ENCODE results near the gene P4HA2.

The P4HA2 gene

DNA sequence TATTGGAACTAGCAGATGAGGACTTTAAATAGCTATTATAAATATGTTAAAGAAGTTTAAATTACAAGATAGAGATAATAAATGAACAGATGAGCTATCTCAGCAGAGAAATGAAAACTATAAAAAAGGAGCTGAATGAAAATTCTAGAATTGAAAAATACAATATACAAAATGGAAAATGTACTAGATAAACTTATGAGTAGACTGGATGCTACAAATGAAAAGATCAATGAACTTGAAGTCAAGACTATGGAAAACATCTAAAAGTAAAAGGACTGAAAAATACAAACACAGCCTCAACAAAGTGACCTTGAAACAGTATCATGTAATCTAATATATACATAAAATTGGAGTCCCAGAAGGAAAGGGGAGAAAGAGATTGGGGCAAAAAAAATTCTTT, 19.2 kb upstream of the P4HA2 start:
- no peak for DNase-seq

DNA sequence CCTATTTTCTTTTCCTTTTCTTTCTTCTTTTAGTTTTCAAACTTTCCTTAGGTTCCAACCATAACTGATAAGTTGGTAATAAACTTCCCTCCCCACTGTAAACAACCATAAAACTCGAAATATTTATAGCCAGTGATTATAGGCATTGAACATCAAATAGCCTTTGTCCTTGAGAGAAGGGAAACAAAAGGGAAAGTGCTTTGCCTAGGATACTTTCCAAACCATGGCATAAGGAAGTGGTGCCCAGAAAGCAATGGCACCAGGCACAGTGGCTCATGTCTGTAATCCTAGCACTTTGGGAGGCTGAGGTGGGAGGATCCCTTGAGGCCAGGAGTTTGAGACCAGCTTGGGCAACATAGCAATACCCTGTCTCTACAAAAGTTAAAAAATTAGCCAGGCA, 17.9 kb upstream of the P4HA2 start:
- DNase-seq = no peak

DNA sequence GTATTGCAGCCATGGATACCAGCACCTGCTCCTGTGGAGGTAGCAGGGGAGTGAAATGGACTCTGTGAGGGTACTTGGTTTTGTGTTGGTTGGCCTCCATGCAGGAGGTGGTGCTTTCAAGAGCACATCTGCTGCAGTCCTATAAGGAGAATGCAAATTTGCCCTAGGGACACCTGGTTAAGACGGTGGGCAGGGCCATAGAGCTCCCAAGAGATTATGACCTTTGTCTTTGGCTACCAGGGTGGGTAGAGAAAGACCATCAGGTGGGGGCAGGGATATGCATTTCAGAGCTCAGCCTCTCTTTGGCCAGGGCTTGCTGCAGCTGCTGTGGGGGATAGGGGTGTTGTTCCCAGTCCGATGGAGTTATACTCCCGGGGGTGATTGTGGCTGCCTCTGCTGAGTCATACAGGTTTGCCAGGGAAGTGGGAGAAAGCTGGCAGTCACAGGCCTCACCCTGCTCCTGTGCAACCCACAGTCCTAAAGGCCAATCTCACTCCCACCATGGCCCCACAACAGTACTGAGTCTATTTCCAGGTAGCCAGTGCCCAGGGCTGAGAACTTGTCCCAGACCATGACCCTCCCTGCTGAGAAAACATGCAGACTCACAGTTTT, 15.8 kb upstream of the P4HA2 start:
- no peak for DNase-seq

DNA sequence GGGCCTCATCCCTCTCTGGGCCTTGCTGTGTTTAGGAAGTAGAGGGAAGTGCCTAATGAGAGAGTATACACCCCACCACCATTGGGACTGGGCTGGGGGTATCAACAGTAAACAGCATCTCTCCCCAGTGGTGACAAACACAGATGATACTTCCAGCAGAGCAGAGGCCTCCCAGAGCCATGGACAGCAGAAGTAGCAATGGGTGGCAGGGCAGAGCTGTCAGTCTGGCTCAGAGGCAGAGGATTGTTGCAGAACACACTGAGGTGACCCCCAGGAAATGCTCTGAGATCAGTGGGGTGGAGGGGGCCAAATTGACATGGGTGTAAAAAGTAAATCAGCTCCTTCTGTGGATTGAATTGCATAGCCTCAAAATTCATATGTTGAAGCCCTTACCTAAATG, 12.1 kb upstream of the P4HA2 start:
- DNase-seq = no peak

DNA sequence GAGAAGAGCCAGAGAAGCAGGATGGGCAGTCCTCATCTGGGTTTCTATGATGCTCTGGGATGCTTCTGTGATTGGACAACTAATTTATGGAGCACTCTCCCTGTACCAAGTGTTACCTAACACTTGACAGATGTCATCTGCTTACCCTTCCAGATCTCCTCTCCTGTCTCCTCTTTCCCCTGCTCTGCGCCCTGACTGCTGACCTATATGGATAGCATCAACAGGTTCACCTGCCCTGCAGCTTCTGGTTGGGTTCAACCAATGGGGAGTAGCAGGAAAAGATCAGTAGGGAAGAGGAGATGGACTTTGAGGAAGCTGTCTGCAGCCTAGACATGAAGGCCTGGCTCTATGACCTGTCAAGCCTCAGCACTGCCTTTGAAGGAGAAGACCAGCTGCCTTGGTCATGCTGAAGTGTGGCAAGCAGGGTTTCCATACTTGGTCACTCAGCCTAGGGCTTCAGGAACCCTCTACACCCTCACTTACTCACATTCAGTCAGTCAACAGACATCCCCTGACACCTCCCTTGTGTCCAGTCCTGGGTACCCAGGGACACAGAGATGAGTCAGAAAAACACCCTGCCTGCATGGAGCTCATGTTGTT, 11.3 kb upstream of the P4HA2 start:
- no peak for DNase-seq

DNA sequence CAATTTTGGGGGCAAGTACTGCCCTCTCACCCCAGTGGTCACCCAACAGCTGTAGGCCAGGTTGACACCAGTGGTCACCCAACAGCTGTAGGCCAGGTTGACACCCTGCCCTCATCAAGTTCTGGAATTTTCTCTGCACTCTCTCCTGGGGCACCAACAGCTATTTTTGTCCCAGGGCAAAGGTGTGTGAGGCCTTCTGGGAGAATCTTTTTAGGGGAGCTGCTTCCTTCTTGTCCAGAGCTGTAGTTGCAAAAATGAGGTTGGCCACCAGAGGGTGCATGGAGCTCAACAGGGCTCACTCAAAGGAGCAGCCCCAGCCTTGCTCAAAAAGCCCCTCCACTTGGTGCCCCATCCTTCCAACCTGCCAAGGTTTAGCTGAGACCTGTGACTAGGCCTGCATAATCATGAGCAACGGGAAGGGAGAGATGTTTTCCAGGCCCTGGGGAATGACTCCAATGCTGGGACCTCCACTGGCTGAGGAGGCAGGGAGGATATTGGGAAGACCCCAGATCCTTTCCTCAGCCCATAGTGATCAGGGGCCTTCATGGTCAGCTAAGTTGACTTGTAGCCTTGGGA, 10.6 kb upstream of the P4HA2 start:
- peak; percentile 74 for DNase-seq

DNA sequence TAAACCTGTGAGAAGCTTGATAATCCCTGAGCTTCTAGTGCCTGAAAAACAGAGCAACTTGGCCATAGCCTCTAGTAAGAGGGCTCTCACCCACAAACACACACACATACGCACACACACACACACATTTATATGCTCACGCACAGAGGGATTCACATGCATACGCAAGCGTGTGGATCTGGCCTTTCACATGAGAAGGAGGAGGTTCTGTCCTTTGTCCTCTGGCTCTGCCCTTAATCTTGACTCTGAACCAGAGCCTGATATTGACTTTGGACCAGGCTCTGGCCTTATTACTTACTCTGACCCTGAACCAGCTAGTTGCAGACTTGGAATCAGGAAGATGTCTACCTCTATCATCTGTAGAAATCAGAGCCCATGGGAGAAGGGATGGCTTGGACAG, 10.0 kb upstream of the P4HA2 start:
- no peak for DNase-seq

DNA sequence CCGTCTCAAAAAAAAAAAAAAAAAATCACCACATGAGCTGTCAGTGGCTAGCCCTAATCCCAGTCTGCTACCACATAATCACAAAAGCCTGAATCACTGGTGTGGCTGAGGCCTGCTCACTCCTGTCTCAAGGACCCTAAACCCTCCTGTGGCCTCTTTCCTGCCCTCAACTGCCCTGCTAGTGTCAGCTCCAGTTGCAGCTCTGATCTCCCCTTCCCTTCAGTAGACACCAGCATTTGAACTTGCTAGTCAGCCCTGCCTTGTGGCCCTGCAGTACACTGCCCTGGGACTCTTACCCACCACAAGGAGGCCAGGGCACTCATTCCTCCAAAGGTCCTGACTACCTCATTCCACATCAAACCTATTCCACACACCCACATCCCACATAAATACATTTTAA, 9.5 kb upstream of the P4HA2 start:
- no peak for DNase-seq

DNA sequence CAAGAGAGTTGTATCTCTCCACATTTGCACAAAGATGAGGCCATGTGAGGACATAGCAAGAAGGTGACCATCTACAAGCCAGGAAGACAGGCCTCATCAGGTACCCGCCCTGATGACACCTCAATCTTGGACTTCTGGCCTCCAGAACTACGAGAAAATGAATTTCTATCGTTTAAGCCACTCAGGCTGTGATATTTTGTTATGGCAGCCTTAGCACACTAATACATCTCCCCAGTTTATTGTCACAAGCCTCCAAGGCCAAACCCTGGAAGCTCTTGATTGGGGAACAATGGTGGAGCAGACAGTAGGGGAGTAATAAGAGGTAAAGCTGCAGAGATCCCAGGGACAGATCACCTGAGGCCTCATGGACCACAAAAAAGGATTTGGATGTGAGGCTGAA, 7.7 kb upstream of the P4HA2 start:
- no peak for DNase-seq

DNA sequence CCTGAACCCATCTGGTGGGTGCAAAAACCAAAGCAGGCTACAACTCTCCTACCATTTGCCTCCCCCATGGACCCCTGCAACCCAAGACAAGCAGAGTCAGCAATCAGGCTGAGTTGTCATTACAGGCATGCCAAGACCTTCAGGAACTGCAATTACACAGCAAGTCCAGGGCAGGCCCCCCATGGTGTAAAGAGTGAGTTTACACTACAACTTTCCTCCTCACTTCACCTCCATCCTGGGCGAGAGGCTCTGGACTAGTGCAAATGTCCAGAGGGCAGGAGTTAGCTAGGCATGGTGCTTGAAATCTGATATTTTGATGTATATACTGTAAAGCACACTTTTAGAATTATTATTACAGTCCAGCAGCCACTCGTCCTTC, 7.0 kb upstream of the P4HA2 start:
- no peak for DNase-seq

DNA sequence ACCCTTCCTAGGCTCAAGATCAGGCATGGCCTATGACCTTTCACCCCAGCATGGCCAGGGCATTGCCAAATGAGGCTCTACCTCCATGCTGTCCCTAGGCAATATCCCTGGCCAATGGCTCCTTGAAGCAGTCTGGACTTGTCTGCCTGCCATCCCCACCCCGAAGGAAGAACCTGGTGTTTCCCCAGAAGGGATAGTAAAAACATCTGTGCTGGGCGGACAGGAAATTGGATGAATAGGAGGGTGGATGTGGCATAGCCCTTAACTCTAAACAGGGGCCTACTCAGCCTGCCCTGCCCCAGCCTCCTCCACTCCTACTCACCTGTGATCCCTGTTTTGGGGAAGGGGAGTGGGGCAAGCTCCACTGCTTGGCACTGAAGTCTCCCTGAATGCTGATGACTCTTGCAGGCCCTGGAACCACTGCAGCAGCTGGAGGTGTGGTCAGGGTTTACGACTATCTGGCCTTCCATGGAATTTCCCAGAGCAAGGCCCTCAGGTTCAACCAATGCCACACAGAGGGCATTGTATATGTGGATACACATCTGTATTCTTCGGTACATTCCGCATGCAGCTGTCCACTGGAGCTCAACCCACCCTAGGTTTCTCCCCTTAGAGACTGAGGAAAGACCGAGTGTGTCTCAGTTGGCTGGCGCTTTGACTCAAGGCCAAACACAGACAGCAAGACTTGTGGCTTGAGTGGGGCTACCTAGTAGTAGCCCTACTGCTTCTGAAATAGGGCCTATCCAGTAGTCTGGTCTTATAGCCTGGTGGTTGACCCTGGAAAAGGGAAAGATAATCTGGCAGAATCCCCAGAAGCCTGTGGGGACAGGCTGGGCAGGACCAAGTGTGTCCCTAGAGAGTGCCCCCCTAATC, 6.4 kb upstream of the P4HA2 start:
- no peak for DNase-seq

DNA sequence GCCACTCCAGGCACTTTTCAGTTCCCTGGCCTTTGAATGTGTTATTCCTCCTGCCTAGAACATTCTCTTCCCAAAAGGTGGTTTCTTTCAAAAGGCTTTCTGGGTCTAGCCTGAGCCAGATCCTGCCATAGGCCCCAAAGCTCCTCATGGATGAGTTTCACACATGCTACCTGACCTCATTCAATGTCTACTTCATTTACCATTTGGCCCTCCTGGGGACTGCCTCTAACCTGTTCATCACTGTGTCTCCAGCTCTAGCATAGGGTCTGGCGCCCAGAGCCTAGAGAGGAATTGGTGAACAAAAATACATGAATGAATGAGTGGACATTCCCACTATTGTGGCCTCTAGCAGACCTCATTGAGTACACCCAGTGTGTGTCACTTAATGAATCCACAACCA, 5.4 kb upstream of the P4HA2 start:
- DNase-seq = no peak

DNA sequence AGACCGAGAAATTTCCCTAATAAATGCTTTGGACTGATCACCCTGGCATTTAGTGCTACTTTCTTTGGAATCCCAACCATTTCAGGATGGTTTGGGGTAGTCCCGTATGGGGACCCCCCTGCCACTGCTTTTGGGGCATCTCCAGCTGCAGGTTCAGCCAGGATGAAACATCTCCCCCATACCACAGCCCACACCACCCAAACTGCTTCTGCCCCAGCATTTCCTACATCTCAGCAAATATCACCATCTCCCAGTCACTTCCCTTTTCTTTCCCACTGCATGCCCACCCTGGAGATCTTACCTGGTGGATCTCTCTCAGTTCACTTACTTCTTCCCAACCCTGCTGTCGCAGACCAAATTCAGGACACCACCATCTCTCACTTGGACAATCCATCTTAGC, 4.8 kb upstream of the P4HA2 start:
- DNase-seq = no peak

DNA sequence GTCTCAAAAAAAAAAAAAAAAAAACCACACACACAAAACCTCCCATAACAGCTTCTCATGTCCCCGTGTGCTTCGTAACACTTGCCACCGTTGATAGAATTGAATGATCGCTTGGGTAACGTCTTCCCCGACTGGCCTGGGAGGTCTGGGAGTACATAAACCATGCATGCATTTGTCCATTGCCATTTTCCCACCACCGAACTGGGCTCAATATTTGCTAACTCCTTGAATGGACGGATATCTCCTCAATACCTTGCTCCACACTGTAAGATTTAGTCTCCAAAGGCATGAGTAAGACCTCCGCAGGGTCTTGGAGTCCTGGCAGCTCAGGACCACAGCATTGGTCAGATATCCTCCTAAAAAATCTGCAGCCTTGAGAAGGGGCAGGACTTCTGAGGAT, 3.2 kb upstream of the P4HA2 start:
- DNase-seq = no peak

DNA sequence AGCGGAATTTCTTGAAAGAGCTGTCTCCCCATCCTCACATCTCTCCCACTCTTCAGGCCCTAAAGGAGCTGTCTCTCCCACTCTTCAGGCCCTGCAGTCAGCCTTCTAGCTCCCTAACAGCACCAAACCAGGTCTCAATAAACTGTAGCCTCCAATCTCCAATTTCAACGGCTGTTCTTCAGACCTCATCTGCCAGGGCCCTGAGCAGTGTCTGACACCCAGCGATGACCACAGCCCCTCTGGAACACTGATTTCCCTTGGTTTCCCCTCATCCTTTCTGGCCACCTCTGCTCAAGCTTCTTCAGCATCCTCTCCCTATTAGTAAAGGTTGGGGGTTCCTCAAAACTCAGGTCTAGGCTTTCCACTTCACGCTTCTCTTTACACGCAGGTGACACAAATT, 1.6 kb upstream of the P4HA2 start:
- no peak for DNase-seq

DNA sequence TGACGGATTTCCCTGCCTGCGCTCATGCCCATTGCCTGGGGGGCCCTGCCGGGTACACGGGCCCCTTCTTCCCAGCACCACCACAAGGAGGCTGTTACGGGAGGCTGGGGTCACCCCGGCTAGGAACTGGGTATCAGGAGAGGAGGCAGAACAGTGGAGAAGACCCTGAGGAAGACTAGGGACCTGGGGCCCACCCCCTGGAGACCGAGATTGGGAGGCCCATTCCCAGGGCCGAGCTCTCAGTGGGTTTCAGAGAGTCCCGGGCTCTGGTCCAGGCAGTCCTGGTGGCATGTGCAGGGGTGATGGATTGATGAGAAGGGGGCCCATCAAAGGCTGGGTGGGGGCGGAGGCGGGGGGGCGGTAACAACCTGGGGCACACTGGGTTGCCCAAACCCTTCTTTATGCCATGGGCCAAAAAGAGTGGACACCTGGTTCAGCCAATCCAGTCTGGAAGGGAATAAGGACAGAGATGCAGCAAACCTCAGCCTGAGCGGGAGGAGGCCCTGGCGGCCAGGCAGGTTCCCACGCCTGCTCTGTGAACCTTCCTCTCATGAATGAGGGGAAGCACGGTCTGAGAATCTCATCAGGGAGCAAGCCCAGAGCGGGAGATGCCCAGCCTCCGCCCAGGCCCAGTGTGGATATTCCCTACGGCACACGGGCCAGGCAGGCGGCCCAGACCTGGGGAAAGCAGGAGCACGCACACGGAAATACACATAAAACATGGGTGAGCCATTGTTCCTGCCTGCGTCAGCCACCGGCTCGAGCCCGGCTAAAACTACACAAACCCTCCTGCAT, 785 bp upstream of the P4HA2 start:
- no peak for DNase-seq

DNA sequence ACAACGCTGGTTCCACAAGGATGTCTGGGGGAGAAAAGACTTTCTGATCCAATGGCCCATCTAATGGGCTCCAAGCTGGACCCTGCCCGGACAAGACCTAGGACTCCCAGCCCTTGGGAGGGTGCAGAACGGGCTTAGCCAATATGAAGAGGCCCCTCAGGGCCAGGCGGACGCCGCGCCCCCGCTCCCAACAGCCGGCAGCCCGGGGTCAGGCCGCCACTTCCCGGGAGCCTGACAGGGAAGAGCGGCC, 493 bp downstream of the P4HA2 start:
- DNase-seq = no peak

DNA sequence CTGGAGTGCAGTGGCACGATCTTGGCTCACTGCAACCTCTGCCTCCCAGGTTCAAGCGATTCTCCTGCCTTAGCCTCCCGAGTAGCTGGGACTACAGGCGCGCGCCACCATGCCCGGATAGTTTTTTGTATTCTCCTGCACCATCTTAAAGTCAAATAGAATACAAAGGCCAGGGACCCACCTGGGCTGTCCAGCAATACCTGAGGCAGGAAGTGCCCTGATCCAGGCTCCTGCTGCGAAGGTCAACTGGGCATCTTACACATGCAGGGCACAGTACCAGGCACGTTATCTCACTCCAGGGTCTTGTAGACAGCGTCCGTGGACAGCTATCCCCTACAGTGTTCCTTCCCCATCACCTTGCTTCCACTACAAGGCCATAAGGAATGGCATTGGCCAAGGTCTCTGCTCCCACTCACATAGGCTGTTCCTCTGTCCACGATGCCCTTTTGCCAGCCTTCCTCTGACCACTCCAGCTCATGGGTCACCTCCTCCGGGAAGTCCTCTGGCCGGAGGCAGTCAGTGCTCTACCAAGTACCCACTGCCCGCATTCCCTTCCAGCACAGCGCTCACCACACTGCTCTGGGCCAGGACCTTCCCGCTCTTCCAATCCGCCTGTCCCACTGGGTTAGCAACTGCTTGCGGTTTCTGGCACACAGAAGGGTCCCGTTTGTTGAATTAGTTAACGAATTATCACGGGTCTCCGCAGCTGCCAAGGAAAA, 978 bp downstream of the P4HA2 start:
- DNase-seq = peak; percentile 36

DNA sequence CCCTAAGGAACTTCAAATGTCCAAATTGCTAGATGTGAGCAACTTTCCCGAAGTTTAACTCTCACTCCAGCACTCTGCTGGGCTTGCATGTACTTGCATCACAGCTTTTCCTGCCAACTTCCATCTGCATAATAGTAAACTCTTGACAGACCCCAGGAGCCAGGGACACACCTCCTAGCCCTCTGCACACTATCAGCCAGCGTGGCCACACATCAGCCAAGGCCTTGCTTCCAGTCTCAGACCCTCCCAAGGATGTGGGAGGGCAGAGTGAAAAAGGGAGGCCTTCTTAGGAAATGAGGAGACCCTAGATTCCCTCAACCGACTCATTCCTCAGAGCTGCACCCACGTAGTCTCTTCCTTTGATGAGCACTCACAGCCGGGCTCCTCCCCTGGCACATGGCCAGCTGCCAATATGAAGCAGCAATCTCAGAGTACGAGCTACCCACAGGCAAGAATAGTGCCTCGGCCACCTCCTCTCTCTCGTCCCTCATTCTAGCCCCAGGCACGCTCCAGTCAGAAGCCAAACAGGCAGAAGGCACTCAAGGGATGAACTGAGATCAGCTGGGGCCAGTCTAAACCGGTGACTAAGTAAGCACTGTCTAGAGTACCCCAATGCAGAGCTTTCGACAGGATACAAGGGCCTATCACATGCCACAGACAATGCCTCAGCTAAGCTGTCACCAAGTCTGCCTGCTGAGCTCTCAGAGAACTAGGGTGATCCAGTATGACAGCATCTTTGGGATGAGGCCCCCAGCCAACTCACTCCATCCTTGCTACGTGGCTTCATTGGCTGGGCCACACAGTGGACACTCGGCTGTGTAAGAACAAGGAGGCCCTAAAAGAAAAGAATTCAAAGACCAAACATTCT, 2.3 kb downstream of the P4HA2 start:
- peak; percentile 96 for DNase-seq

DNA sequence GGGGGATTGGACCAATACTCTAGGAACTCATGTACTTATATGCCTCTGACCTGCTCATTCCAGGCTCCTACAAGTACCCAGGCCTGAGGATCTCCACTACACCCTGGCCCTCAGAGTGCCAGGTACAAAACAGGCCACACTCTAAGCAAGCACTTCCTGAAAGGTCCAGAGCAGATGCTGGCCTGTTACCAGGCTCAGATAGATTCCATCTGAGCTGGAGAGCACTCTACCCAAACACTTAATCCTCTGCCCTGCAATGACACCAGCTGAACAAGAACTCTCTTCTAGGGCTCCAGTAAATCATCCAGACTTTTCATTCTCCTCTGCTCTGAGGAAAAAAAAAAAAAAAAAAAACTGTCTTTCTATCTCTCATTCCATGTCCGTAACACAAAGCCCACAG, 2.9 kb downstream of the P4HA2 start:
- peak; percentile 29 for DNase-seq

DNA sequence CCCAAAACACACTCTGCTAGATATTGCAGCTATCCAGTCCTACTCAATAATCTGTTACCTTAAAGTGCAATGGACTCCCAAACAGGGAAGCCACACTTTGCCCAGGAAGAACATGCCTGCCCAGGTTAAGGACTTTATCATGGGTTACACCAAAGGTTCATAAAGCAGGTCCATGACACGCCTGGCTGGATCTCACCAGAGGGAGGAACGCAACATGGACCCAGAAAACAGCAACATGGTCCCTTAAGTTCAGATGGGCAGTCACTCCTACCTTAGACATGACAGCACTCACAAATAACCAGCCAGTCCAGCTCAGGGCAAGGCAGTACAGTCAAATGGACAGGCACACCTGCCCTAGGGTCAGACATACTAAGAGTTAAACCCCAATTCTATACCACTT, 3.8 kb downstream of the P4HA2 start:
- DNase-seq = no peak

DNA sequence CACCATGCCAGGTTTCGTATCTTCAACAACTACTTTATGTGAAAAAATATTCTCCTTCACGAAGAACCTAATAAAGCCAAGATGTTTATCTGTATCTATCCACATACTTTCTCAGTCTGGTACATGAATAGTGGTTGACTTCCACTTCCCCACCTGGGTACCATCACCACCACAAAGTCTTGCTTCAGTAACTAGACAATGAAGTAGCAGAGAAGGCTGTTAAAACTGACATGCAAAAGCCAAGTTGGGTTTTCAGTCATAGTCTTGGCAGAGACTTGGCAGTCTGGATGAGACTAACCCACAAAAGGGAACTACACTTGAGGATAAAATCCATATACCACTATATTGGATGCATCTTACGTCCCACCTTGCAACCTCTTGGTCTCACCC, 5.0 kb downstream of the P4HA2 start:
- DNase-seq = no peak

All from EL (cell line).